Thyroid gland (tissue), 4 donors: Measurements from ENCODE around the gene UBASH3B. TPM values are rescaled to one million over a fixed set of nuclear protein-coding genes. Genes with fewer than 3 reads are reported as not detected.

Experiments used
- DNase-seq, 2 donors: peaks; one replicate each; pipeline ENCODE4 v3.0.0-alpha.2; 2019
- H3K27ac ChIP-seq, 3 donors: fragments of 200-600 bp; sonication (generic); 1 replicate in 2 of 3; 2 replicates in 1 of 3; pipeline ENCODE4 v1.5.1; 2016 to 2019; ENCODE audit warnings: mild to moderate bottlenecking in 1 of 3, moderate library complexity in 1 of 3
- H3K27me3 ChIP-seq: fragments of 200-600 bp; sonication (generic); one replicate; pipeline ENCODE4 v1.5.1; 2019
- H3K36me3 ChIP-seq, 2 donors: fragments of 200-600 bp; sonication (generic); one replicate each; pipeline ENCODE4 v1.5.1; 2016 to 2019
- H3K4me1 ChIP-seq, 2 donors: fragments of 200-600 bp; sonication (generic); one replicate each; pipeline ENCODE4 v1.5.1; 2017 to 2019
- H3K4me3 ChIP-seq, 3 donors: fragments of 200-600 bp; sonication (generic); replicated peaks in 1 of 3; 1 replicate in 2 of 3; 2 replicates in 1 of 3; pipeline ENCODE4 v1.5.1; 2016; ENCODE audit warnings: mild to moderate bottlenecking in 1 of 3
- H3K9me3 ChIP-seq: fragments of 200-600 bp; sonication (generic); one replicate; pipeline ENCODE4 v1.5.1; 2017
- CTCF ChIP-seq, 6 experiments: fragments of 200-600 bp in 3 of 6; fragments of 450-650 bp in 3 of 6; sonication (generic) in 3 of 6; IDR thresholded peaks; one replicate each; pipeline ENCODE4 v1.5.1; 2016 to 2019; ENCODE audit warnings: antibody characterized with exemption in 6 of 6, mild to moderate bottlenecking in 2 of 6, inconsistent platforms in 1 of 6, moderate library complexity in 1 of 6
- POLR2A ChIP-seq, 2 donors: fragments of 450-650 bp; IDR thresholded peaks; one replicate each; pipeline ENCODE4 v1.6.1; 2017; ENCODE audit warnings: antibody characterized with exemption in 2 of 2, mild to moderate bottlenecking in 2 of 2, moderate library complexity in 1 of 2
- WGBS, 2 donors: methylation state at CpG; one replicate each; pipeline ENCODE4 v1.1.5; 2017; 5-methylcytosine and 5-hydroxymethylcytosine counted together
- intact Hi-C: fragments of 100-400 bp; cut with DNase I; formaldehyde crosslinking; loops from one replicate; pipeline ENCODE4 v1.15.1; 2023
- total RNA-seq, 4 donors: library from RNA; depleted of rRNA; stranded (reverse); fragments of >200 nt; gene quantifications; one replicate each; pipeline ENCODE4 v1.2.3, GENCODE V29; 2016

Gene UBASH3B
- total RNA-seq, 4 donors from 2014 or later = 4.3 to 16.6 (median 9.1) TPM

- Histone ChIP-seq H3K4me3 (no peak overlapping the region), H3K9me3 (no peaks in the 10 kb centered on the region), H3K27me3 (no peaks in the 10 kb centered on the region), H3K27ac (no peak overlapping the region), H3K4me1 (peaks cover 17 to 29% of the 10 kb centered on the region in 2 donors), H3K36me3 (no peaks in the 10 kb centered on the region)
- DNase-seq = no peak
- intact Hi-C loops = no loop called here
- TF ChIP-seq POLR2A (IDR thresholded peaks at IDR 0.05) (no peak), CTCF (IDR thresholded peaks at IDR 0.05) (no peak)
- WGBS, 2 donors = 84 to 86% methylated on average over 8 of the region's 8 CpGs
Observed at GRCh38 chr11:122813176-122813893, 157.8 kb downstream of the UBASH3B start.

GRCh38 chr11:122813894-122814270 is 158.4 kb downstream of the UBASH3B start:
- intact Hi-C loops = no loop called here
- H3K9me3 ChIP-seq = no peaks in the 10 kb centered on the region
- no peak for TF ChIP-seq CTCF (IDR thresholded peaks at IDR 0.05)
- TF ChIP-seq POLR2A (IDR thresholded peaks at IDR 0.05) = no peak
- no peaks in the 10 kb centered on the region for H3K36me3 ChIP-seq
- no peaks in the 10 kb centered on the region for H3K27me3 ChIP-seq
- no peak for DNase-seq
- WGBS, 2 donors = 75 to 83% methylated on average over 1 of the region's 1 CpG
- peaks cover 15 to 25% of the 10 kb centered on the region in 2 donors for H3K4me1 ChIP-seq
- no peak overlapping the region for H3K27ac ChIP-seq
- no peak overlapping the region for H3K4me3 ChIP-seq

GRCh38 chr11:122814401-122814800 is 158.9 kb downstream of the UBASH3B start:
- no peak for TF ChIP-seq POLR2A (IDR thresholded peaks at IDR 0.05)
- TF ChIP-seq CTCF (IDR thresholded peaks at IDR 0.05) = peak in 2 of 6 experiments; percentile 6 to 14
- H3K9me3 ChIP-seq = no peaks in the 10 kb centered on the region
- no peak for DNase-seq
- no peaks in the 10 kb centered on the region for H3K36me3 ChIP-seq
- peak overlapping the region in 1 of 3 donors; percentile 98 for H3K27ac ChIP-seq
- peaks cover 15 to 25% of the 10 kb centered on the region in 2 donors for H3K4me1 ChIP-seq
- intact Hi-C loops = no loop called here
- H3K4me3 ChIP-seq = no peak overlapping the region
- 90 to 95% methylated on average over 1 of the region's 1 CpG for WGBS, 2 donors
- no peaks in the 10 kb centered on the region for H3K27me3 ChIP-seq

- no peak for DNase-seq
- 84 to 91% methylated on average over 5 of the region's 5 CpGs for WGBS, 2 donors
Observed at GRCh38 chr11:122815900-122816299, 160.4 kb downstream of the UBASH3B start.

More at GRCh38 chr11:122815900-122816299, 160.4 kb downstream of the UBASH3B start:
- Histone ChIP-seq H3K9me3 (no peaks in the 10 kb centered on the region), H3K4me3 (no peak overlapping the region), H3K27me3 (no peaks in the 10 kb centered on the region), H3K4me1 (peaks cover 15 to 25% of the 10 kb centered on the region in 2 donors), H3K36me3 (no peaks in the 10 kb centered on the region), H3K27ac (peak overlapping the region; percentile 88 to 98 (median 94))
- TF ChIP-seq POLR2A (IDR thresholded peaks at IDR 0.05) (no peak), CTCF (IDR thresholded peaks at IDR 0.05) (no peak)
- intact Hi-C loops = no loop called here
